Activated CD8-positive, alpha-beta memory T cell treated with anti-CD3 and anti-CD28 coated beads for 24 hours (primary cell): ENCODE results near the gene ABCC4.
"Not testable (repeated sequence)": the region's sequence is repeated elsewhere in the genome, so short reads cannot be mapped to it uniquely, and the experiment has no call there.

ENCODE experiments used
- DNase-seq: peaks from one replicate; pipeline ENCODE4 v3.0.0-alpha.2; 2020

Gene ABCC4

DNA sequence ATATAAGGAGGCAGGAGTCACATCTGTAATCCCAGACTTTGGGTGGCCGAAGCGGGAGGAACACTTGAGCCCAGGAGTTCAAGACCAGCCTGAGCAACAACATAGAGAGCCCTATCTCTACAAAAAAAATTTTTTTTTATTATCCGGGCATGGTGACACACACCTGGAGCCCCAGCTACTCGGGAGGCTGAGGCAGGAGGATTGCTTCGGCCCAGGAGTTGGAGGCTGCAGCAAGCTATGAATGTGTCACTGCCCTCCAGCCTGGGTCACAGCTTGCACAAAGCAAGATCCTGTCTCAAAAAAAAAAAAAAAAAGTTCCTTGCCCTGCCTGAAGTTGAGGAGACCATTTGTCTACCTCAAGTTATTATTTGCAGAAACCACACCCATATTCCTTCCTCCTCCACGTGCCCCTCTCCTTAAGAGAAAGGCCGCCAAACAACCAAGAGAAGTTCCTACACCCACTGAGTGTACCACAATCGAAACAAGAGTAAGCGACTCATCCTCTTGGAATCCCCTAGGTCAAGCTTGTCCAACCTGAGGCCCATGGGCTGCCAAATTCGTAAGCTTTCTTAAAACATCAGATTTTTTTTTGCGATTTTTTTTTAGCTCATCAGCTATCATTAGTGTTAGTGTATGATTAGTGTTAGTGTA, 2.2 kb downstream of the ABCC4 start:
- DNase-seq: no peak

- no peak for DNase-seq
Observed at GRCh38 chr13:95298169-95298965, 2.9 kb downstream of the ABCC4 start.

DNA sequence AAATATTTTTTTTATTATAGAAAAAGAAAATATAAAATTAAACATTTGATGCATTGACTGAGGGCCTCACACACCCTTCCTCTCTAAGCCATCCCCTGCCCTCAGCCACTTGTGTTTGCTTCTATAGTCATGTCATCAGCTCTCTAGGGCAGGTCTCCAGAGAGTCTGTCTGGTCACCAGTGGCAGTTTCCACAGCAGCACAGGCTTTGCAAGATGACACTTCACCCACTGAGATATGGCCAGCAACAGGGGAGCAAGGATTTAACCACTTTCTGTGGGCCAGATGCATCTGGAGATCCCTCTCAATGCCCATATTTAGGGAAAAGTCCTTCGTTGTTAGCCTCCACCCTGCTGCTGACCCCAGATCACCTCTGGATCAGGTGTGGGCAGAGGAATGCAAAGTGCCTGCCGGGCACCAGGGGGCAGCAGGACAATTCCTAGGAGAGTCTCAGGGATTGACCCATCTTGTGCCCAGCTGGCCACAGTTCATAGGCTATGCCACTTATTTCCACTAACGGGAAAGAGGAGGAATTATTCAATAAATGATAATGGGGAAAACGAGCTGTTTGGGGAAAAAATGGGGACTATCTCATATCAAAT, 4.8 kb downstream of the ABCC4 start:
- DNase-seq: no peak

GRCh38 chr13:95295026-95295425, 6.2 kb downstream of the ABCC4 start:
- no peak for DNase-seq

DNA sequence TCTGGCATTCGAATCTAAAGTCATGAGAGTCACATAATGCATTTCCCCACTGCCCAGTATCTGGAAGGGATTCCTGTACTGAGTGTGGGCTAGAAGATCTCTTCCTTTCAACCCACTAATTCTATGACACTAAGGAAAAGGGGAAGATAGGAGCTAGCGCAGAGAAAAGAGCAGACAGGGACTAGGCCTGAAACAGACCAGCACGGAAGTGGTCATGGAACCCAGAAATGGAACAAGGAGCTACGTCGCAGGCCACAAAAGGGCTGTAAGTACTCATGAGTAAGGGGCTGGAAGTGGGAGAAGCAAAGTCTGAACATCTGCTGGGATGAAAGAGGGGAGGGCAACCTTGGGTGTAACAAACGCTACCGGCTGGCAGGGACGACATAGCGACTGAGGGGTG, 8.6 kb downstream of the ABCC4 start:
- DNase-seq: no peak

- not testable (repeated sequence) for DNase-seq
Observed at GRCh38 chr13:95289901-95290300, 11.3 kb downstream of the ABCC4 start.

- DNase-seq: no peak
Observed at GRCh38 chr13:95289020-95289444, 12.2 kb downstream of the ABCC4 start.

DNA sequence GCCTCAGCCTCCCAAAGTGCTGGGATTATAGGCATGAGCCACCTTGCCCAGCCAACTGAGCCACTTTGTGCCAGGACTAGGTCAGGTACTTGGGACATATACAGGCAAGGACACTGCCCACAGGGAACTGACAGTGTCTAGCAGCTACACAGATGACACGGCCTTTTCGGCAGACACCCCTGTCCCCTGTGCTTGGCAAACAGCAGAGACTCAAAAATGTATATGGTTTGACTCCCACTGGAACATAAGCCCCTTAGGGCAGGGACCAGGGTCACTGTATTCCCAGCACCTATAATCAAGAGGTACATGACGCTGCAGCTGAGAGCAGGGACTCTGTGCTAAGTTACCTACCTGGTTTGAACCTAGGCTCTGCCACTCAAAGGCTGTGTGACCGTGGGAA, 16.8 kb downstream of the ABCC4 start:
- DNase-seq: no peak

GRCh38 chr13:95279016-95279415, 22.2 kb downstream of the ABCC4 start:
- DNase-seq: no peak

- DNase-seq: no peak
Observed at GRCh38 chr13:95276037-95276505, 25.2 kb downstream of the ABCC4 start.

DNA sequence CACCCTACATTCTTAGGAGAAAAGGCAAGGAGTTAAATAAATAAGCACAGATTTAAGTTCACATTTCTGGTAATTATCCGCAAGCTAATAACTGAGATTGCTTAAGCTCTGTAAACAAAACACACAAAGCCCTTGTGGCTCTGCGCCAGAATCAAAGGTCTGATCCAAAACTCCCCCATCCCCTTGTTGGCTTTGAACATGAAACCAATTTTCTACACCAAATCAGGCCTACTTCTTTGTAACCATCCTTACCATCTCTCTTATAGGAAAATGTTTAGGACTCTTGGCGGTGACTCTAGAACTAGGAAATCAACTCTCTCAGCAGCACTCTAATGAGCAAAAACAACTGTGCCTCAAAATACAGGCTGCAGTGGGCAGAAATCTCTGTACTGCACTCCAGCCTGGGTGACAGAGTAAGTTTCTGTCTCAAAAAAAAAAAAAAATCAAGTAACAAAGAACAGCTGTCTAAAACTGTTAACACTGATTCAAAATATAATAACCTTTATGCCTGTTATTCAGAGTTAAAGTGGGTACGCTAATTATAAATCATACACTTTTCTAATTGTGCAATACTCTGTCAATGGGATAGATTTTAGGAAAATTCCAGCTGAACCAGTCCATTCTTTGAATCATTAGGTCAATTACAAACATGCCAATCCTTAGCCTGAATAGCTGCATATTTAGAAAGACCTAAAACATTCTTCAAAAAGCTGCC, 25.8 kb downstream of the ABCC4 start:
- no peak for DNase-seq

DNA sequence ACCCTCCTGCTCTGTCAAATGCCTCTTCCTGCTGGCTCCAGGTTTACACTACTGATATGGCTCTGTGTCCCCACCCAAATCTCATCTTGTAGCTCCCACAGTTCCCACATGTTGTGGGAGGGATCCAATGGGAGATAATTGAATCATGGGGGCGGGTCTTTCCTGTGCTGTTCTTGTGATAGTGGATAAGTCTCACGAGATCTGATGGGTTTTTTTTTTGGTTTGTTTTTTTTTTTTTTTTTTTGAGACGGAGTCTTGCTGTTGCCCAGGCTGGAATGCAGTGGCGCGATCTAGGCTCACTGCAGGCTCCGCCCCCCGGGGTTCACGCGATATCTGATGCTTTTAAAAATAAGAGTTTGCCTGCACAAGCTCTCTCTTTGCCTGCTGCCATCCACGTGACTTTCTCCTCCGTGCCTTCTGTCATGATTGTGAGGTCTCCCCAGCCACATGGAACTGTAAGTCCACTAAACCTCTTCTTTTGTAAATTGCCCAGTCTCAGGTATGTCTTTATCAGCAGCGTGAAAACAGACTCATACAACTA, 27.6 kb downstream of the ABCC4 start:
- DNase-seq: not testable (repeated sequence)

DNA sequence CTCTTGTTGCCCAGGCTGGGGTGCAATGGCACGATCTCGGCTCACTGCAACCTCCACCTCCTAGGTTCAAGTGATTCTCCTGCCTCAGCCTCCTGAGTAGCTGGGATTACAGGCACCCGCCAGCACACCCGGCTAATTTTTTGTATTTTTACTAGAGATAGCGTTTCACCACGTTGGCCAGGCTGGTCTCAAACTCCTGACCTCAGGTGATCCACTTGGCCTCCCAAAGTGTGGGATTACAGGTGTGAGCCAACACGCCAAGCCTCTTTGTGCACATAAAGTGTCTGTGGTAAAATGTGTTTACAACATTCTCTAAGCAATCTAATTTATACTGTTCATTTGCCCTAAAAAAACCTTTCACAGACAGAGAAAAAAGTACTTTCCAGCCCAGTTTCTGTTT, 29.2 kb downstream of the ABCC4 start:
- not testable (repeated sequence) for DNase-seq

DNA sequence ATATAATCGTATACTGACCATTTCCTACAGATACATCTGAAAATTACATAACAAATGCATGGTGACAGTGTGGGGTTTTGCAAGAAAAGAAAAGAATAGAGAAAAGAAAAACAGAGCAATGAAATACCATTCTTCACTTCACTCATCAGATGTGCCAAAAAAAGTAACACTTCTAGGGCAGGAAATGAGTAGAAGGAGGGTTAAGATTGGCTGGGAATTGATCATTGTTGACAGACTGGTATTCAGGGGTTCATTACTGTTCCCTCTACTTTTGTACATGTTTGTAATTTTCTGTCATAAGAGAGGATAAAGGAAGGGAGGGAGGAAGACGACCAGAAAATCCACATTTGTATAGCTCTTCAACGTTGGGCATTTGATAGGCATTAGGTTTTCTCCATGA, 31.5 kb downstream of the ABCC4 start:
- DNase-seq: no peak

DNA sequence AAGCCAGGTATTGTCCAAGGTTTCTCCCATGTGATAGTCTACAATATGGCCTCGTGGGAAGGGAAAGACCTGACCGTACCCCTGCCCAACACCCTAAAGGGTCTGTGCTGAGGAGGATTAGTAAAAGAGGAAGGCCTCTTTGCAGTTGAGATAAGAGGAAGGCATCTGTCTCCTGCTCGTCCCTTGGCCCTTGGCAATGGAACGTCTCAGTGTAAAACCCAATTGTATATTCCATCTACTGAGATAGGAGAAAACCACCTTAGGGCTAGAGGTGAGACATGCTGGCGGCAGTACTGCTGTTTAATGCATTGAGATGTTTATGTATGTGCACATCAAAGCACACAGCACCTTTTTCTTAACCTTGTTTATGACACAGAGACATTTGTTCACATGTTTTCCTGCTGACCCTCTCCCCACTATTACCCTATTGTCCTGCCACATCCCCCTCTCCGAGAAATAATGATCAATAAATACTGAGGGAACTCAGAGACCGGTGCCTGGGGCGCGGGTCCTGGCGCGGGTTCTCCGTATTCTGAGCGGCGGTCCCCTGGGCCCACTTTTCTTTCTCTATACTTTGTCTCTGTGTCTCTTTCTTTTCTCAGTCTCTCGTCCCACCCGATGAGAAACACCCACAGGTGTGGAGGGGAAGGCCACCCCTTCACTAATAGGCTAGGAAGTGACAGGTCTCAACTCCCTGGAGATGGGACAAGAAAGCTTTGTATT, 32.7 kb downstream of the ABCC4 start:
- not testable (repeated sequence) for DNase-seq

GRCh38 chr13:95267662-95268342, 33.4 kb downstream of the ABCC4 start:
- no peak for DNase-seq

GRCh38 chr13:95264225-95264624, 37.0 kb downstream of the ABCC4 start:
- DNase-seq: no peak

- DNase-seq: no peak
Observed at GRCh38 chr13:95262837-95263384, 38.3 kb downstream of the ABCC4 start.

DNA sequence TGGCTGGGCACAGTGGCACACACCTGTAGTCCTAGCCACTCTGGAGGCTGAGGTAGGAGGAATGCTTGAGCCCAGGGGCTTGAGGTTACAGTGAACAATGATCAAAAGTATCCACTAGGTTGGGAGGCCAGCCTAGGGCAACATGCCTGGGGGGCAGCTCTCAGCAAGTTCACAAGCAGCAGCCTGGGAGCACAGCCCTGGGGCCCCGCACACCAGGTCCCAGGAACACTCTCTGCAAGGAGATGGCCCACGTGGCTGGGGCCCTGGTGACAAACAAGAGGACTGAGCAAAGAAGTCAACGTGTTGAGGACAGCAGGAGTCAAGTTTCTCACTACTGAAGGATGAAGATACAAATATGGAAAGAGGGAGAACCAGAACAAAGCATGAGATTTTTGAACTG, 39.3 kb downstream of the ABCC4 start:
- no peak for DNase-seq

DNA sequence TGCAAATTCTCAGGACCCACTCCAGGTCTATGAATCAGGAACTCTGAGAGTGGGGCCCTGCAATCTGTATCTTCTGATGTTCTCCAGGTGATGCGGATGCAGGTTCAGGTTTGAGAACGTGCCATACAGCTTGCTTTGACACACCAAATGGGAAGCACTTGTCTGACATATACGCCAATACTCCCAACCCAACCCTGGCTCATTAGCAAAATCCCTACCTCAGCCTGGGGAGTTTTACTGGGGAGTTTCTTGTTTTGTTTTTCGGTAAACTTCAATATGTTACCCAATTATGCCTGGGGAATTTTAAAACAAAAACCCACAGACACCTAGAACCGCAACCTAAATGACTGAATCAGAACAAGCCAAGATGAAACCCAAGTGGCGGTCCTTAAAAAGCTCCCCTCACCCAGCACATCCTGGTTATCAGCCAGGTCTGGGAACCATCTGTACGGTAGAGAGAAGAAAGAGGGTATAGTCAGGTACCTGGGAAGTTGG, 41.2 kb downstream of the ABCC4 start:
- DNase-seq: no peak

DNA sequence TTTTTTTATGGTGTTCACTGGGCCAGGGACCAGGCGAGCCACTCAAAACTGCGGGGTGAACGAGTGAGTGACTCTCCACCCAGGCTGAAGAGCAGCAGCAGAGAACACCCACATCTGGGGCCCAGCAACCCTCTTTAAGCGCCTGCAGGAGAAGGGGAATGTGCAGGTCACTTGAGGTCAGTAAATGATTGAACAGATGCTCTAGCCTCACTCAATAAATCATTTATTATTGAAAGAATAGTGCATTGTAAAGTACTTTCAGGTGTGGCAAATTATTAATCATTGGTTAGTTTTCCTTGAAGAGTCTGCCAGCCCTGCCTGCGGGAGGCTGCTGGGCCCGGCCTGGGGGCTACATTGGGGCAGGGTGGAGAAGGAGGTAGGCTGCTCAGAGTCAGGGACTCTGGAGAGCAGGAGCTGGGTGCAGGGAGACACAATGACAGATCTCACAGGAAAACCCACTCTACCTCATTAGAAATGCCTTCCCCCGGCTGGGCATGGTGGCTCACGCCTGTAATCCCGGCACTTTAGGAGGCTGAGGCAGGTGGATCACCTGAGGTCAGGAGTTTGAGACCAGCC, 42.5 kb downstream of the ABCC4 start:
- no peak for DNase-seq
